K562 treated with DMSO at 1 percent for 4 hours (cell line): ENCODE measurements around the gene ACSM3. TPM values are rescaled to one million over a fixed set of nuclear protein-coding genes. Genes with fewer than 3 reads are reported as not detected.

Source experiments
- total RNA-seq: library from RNA; unstranded; fragments of 300-600 nt; gene quantifications from 2 replicates; pipeline ENCODE4 v1.2.3, GENCODE V29; 2022; ENCODE audit not compliant: insufficient read depth

The ACSM3 gene, protein sequence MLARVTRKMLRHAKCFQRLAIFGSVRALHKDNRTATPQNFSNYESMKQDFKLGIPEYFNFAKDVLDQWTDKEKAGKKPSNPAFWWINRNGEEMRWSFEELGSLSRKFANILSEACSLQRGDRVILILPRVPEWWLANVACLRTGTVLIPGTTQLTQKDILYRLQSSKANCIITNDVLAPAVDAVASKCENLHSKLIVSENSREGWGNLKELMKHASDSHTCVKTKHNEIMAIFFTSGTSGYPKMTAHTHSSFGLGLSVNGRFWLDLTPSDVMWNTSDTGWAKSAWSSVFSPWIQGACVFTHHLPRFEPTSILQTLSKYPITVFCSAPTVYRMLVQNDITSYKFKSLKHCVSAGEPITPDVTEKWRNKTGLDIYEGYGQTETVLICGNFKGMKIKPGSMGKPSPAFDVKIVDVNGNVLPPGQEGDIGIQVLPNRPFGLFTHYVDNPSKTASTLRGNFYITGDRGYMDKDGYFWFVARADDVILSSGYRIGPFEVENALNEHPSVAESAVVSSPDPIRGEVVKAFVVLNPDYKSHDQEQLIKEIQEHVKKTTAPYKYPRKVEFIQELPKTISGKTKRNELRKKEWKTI
- 265 and 316 TPM in 2 replicates for total RNA-seq

GRCh38 chr16:20763461-20764232 lies at the start of gene ACSM3:
ACSM3 (plus strand) TSS chr16:20764014; CDS start chr16:20770035, 6,021 bp downstream.

DNA sequence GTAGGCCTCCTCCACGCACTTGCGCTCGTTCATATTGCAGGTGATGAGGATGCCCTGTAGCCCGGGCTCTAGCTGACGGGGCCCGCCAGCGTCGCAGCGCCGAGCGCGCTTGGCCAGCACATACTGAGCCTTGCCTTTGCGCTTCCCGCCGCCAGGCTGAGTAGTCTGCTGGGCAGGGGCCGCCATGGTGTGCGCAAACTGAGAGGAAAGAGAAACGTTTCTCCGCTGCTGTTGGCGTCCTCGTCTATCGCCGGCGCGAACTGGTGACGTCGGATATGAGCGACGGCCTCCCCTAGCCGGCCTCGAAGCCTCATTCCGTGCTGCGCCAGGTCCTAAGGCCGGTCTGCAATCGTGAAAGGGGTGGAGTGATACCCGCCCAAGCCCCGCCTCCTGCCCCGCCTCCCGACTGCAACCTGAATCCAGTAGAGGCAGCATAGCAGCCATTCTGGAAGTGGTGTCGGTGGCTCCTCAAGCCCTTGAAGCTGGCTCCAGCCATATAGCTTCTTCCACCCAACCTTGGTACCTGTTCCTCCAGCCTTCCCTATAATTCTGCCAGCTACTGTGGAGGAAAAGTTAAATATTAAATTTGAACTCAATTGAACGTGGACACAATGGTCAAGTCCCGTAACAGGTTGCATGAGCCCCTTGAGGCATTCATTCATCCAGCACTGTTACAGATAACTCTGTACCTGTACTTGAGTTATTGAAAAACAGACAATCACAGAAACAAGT lies 22.1 kb upstream of the ACSM3 start, which contains the start of gene THUMPD1:
Gene THUMPD1 (minus strand): TSS at position 265 of the 732 bp plus-strand sequence. CDS start 79 bp downstream, at position 186.

DNA sequence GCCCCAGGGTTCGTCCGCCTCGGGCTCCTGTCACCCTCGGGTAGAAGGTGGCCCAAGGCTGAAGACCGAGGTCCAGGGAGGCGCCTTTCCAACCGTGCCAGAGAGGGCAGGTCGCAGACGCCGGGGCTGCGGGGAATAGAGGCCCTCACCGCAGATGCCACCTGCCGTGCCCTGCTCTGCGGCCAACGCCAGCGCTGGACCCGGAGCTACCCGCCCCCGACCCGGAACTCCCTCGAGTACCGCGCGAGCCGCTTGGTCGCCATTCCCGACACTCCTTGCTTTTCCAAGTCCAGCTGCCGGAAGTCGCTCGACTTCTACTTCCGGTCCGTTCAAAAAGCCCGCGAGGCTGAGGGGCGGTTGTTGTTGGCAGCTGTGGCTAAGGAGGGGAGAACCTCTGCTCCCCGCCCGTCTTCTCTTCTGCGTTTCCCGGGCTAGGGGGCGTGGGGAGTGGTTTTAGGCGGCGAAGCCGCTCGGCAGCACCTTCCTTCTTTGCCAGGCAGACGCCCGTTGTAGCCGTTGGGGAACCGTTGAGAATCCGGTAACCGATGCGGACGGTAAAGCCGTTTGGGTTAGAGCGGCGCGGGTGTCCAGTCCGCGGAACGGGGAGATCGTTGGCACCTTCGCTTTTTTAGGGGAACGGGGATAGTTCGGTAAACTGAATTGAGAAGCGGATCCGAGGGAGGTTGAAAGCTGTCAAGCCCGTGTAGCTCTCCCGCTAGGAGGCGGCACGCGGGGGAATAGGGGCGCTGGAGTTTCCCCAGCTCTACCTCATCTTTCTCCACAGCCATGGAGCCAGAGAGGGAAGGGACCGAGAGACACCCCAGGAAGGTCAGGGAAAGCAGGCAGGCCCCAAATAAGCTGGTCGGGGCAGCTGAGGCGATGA lies 42.6 kb downstream of the ACSM3 start, which contains the start of the genes ERI2 and REXO5:
Gene ERI2 (minus strand): TSS at position 305 of the 883 bp plus-strand sequence. CDS start 42 bp downstream, at position 263.
Gene REXO5 (plus strand): TSS at position 360 of the 883 bp plus-strand sequence. CDS start 427 bp downstream, at position 787.

Other genes starting within 250 kb of the ACSM3 start
- gene ACSM2B, start 187.6 kb upstream of the ACSM3 start, total RNA-seq: 1.8 and 16.9 TPM in 2 replicates
- gene ACSM1, start 66.3 kb upstream of the ACSM3 start, total RNA-seq: 4.0 TPM in 1 of 2 replicates, not detected in the other
- 15.7 and 18.8 TPM in 2 replicates for gene THUMPD1, start 22.2 kb upstream of the ACSM3 start, total RNA-seq
- 21.8 and 26.7 TPM in 2 replicates for gene ERI2, start 42.5 kb downstream of the ACSM3 start, total RNA-seq
- gene REXO5, start 42.5 kb downstream of the ACSM3 start, total RNA-seq: 23.6 and 24.3 TPM in 2 replicates
- 2.4 and 3.0 TPM in 2 replicates for gene DCUN1D3, start 136.3 kb downstream of the ACSM3 start, total RNA-seq
- gene LYRM1, start 136.8 kb downstream of the ACSM3 start, total RNA-seq: 46.5 and 69.2 TPM in 2 replicates